OCI-LY7 (cell line): ENCODE measurements around the gene LARP1.
"Not testable (repeated sequence)": the region's sequence is repeated elsewhere in the genome, so short reads cannot be mapped to it uniquely, and the experiment has no call there.

Experiments
- EZH2phosphoT487 ChIP-seq: fragments of 200-600 bp; sonication (generic); IDR thresholded peaks from 2 replicates; pipeline ENCODE4 v1.6.1; 2018; ENCODE audit warnings: low read depth, borderline replicate concordance, mild to moderate bottlenecking, mixed run types, antibody characterized with exemption, low read length, moderate library complexity, mixed read lengths
- TF ChIP-seq, protein P1 (sequence below): fragments of 200-600 bp; sonication (generic); conservative IDR thresholded peaks from 2 replicates; pipeline ENCODE4 v1.5.1; 2014; ENCODE audit warnings: mild to moderate bottlenecking, antibody characterized with exemption, low read length, moderate library complexity, mixed read lengths

DNA sequence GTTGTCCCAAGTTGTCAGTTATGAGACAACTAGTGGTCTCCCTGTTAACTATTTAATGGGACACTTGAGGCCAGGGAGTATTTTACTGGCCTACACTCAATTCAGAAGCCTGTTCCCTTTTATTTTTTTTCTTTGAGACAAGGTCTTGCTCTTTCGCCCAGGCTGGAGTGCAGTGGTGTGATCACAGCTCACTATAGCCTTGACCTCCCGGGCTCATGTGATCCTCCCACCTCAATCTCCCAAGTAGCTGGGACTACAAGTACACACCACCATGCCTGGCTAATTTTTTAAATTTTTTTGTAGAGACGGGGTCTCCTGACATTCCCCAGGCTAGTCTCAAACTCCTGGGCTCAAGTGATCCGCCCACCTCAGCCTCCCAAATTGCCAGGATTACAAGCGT, 67.7 kb downstream of the LARP1 start:
- not testable (repeated sequence) for TF ChIP-seq EZH2phosphoT487
- TF ChIP-seq, protein P1, sequence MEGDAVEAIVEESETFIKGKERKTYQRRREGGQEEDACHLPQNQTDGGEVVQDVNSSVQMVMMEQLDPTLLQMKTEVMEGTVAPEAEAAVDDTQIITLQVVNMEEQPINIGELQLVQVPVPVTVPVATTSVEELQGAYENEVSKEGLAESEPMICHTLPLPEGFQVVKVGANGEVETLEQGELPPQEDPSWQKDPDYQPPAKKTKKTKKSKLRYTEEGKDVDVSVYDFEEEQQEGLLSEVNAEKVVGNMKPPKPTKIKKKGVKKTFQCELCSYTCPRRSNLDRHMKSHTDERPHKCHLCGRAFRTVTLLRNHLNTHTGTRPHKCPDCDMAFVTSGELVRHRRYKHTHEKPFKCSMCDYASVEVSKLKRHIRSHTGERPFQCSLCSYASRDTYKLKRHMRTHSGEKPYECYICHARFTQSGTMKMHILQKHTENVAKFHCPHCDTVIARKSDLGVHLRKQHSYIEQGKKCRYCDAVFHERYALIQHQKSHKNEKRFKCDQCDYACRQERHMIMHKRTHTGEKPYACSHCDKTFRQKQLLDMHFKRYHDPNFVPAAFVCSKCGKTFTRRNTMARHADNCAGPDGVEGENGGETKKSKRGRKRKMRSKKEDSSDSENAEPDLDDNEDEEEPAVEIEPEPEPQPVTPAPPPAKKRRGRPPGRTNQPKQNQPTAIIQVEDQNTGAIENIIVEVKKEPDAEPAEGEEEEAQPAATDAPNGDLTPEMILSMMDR, result not testable (repeated sequence)
